Nephron progenitor cell (in vitro differentiated cells): ENCODE measurements around the gene GNLY.

ENCODE experiments used
- DNase-seq: peaks from one replicate; pipeline ENCODE4 v3.0.0; 2021
- H3K27ac Mint-ChIP-seq: 2 replicates; pipeline ENCODE4 v1.8.0; 2021; ENCODE audit warnings: mild to moderate bottlenecking, moderate library complexity, mixed read lengths
- H3K27me3 Mint-ChIP-seq: 2 replicates; pipeline ENCODE4 v1.8.0; 2021; ENCODE audit warnings: mild to moderate bottlenecking, low read depth, mixed read lengths; ENCODE audit not compliant: poor library complexity
- H3K36me3 Mint-ChIP-seq: 2 replicates; pipeline ENCODE4 v1.8.0; 2021; ENCODE audit warnings: low read depth, mixed read lengths
- H3K4me1 Mint-ChIP-seq: 2 replicates; pipeline ENCODE4 v1.8.0; 2021; ENCODE audit warnings: mixed read lengths
- H3K4me3 Mint-ChIP-seq: 2 replicates; pipeline ENCODE4 v1.8.0; 2021; ENCODE audit warnings: mild to moderate bottlenecking, moderate library complexity, mixed read lengths
- H3K9me3 Mint-ChIP-seq: 2 replicates; pipeline ENCODE4 v1.8.0; 2021; ENCODE audit warnings: mild to moderate bottlenecking, moderate library complexity, mixed read lengths
- TF ChIP-seq, protein P1 (sequence below): fragments of 200-600 bp; sonication (generic); IDR thresholded peaks from 2 replicates; pipeline ENCODE4 v1.5.0; 2021; ENCODE audit warnings: antibody characterized with exemption

Gene GNLY

DNA sequence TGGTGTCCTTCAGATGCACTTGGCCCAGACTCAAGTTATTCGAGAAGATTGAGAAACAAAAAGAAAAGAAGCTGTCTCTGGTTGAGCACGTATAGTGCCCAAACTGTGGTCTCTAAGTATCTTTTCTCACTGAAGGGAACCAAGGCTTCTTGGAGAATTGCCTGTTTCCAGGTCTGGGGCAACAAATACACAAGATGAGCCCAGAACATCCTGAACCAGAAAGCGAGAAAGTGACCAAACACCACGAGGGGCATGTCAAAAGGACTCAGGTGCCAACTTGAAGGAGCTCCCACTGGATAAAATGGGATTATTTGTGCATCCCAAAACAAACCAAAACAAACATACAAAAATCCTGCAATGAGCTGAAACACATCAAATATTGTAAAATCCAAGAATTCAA is 46.0 kb downstream of the GNLY start:
- H3K9me3 Mint-ChIP-seq = peaks cover 14% of the 10 kb centered on the region
- peaks cover 43% of the 10 kb centered on the region for H3K4me1 Mint-ChIP-seq
- peaks cover 6% of the 10 kb centered on the region for H3K36me3 Mint-ChIP-seq
- H3K4me3 Mint-ChIP-seq = peak overlapping the region; percentile 44
- peaks cover 16% of the 10 kb centered on the region for H3K27me3 Mint-ChIP-seq
- TF ChIP-seq, protein P1, sequence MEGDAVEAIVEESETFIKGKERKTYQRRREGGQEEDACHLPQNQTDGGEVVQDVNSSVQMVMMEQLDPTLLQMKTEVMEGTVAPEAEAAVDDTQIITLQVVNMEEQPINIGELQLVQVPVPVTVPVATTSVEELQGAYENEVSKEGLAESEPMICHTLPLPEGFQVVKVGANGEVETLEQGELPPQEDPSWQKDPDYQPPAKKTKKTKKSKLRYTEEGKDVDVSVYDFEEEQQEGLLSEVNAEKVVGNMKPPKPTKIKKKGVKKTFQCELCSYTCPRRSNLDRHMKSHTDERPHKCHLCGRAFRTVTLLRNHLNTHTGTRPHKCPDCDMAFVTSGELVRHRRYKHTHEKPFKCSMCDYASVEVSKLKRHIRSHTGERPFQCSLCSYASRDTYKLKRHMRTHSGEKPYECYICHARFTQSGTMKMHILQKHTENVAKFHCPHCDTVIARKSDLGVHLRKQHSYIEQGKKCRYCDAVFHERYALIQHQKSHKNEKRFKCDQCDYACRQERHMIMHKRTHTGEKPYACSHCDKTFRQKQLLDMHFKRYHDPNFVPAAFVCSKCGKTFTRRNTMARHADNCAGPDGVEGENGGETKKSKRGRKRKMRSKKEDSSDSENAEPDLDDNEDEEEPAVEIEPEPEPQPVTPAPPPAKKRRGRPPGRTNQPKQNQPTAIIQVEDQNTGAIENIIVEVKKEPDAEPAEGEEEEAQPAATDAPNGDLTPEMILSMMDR = no peak
- H3K27ac Mint-ChIP-seq = no peak overlapping the region
- no peak for DNase-seq

DNA sequence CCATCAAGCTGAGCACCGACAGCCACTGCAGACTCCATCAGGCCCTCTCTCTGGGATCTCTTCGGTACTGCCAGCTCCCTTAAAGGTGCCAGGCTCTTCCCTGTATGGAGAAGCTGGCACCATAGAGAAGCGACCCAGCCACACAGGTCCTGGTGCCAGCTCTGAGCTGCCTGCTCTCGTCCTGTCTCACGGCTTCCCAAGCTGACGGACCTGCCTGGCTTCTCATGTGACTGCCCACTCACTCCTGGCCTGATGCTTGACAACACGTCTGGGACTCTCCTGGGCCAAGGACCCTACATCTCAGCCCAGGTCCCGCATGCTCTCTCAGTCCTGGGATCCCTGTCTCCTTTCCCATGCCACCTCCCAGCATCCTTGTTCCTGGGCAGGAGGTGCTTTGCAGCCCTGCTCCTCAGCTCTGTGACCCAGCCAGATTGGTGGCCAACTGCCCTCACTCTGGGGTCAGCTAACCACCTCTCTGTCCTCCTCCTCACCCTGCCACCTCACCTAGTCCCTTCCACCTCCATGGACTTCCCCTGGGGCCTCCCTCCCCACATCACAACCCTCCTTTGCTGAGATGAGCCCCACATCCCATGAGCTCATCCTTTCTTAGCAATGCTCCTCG is 47.2 kb downstream of the GNLY start:
- TF ChIP-seq, protein P1 = no peak
- peaks cover 55% of the 10 kb centered on the region for H3K4me1 Mint-ChIP-seq
- peaks cover 19% of the 10 kb centered on the region for H3K27me3 Mint-ChIP-seq
- peaks cover 14% of the 10 kb centered on the region for H3K9me3 Mint-ChIP-seq
- H3K4me3 Mint-ChIP-seq = no peak overlapping the region
- H3K27ac Mint-ChIP-seq = peak overlapping the region; percentile 79
- H3K36me3 Mint-ChIP-seq = peaks cover 6% of the 10 kb centered on the region
- DNase-seq = no peak

DNA sequence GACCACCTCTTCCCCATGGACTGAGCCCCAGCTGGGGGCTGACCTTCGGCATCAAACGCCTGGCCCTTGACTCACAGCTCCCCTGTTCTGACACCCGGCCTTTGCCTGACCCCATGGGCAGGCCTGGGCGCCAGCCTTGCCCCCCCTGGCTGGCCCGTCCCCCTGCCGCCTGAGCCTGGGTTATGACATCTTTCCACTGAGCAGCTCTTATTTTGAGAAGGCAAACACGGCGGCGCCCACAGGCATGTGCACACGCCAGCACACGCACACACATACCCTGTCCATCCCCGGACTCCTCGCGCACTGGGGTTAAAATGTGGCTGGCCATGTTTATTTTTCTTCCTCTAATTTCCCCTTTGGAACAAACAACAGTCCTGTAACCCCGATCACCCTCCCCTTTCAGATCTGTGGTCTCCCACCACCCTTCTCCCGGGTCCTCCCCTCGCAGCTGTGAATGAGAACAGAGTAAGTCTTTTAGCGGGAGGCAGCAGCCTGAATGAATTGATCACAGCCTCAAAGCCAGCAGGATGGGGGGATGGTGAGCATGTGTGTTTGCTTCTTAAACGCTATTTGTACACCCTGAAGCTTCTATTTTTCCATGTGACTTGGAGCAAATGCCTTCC is 47.8 kb downstream of the GNLY start:
- H3K9me3 Mint-ChIP-seq = peaks cover 14% of the 10 kb centered on the region
- H3K4me1 Mint-ChIP-seq = peaks cover 60% of the 10 kb centered on the region
- DNase-seq = no peak
- H3K4me3 Mint-ChIP-seq = peak overlapping the region; percentile 59
- H3K27ac Mint-ChIP-seq = peak overlapping the region; percentile 86
- peaks cover 6% of the 10 kb centered on the region for H3K36me3 Mint-ChIP-seq
- peaks cover 15% of the 10 kb centered on the region for H3K27me3 Mint-ChIP-seq
- TF ChIP-seq, protein P1 = no peak

DNA sequence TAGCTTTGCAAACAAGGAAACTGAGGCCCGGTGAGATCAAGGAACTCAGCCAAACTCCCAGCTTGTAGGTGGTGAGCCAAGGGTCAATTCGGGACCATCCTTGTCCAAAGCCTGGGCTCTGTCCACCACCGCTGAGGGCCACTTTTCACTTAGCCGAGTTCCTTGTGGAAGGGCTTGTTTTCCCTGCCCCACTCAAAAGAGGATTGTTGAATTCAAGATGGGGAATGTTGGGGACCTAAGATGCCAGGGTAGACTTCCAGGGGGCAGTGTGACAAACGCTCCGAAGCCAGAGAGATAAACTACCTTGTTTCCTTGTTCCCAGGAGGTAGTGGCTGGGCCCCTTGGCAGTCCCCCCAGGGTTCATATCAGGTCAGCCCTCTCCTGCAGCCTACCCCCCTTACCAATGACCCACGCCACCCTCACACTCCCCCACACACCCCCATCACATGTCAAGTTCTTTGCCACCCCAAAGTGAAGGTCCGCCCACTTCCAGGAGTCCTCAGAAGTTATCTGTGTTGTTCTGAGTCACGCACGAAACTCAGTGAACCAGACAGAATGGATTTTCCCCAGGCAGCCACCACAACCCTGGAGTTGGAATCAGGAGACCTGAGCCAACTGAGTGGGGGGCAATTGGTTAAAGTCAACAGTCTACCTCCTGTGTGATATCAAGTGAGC is 49.3 kb downstream of the GNLY start:
- no peak overlapping the region for H3K27ac Mint-ChIP-seq
- DNase-seq = no peak
- peaks cover 22% of the 10 kb centered on the region for H3K27me3 Mint-ChIP-seq
- H3K36me3 Mint-ChIP-seq = peaks cover 6% of the 10 kb centered on the region
- TF ChIP-seq, protein P1 = no peak
- H3K4me3 Mint-ChIP-seq = peak overlapping the region; percentile 15
- H3K9me3 Mint-ChIP-seq = peaks cover 14% of the 10 kb centered on the region
- peaks cover 57% of the 10 kb centered on the region for H3K4me1 Mint-ChIP-seq

DNA sequence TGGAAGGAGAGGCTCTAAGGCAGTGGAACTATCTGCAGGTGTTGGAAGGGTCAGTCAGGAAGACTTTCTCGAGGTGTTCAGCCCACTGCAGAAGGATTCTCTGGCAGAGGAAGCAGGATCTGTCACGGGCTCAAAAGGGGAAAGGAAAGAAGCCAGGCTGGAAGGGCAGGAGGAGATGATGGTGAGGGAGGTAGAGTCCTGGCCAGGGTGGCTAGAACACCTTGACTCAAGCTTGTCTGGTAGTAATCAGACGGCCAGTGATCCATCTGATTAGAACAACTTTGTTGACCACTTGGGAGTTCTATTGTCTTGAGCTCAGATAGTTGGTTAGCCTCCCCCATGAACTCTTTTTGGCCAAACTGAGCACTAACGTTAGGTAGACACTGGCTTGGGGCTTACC is 49.9 kb downstream of the GNLY start:
- H3K4me1 Mint-ChIP-seq = peaks cover 59% of the 10 kb centered on the region
- no peak for DNase-seq
- TF ChIP-seq, protein P1 = no peak
- peaks cover 6% of the 10 kb centered on the region for H3K36me3 Mint-ChIP-seq
- H3K9me3 Mint-ChIP-seq = peaks cover 14% of the 10 kb centered on the region
- H3K27me3 Mint-ChIP-seq = peaks cover 25% of the 10 kb centered on the region
- H3K4me3 Mint-ChIP-seq = peak overlapping the region; percentile 15
- no peak overlapping the region for H3K27ac Mint-ChIP-seq
